Bronchial epithelial cell (primary cell): Measurements from ENCODE around the gene THRSP. TPM values are rescaled to one million over a fixed set of nuclear protein-coding genes. Genes with fewer than 3 reads are reported as not detected.

Experiments
- DNase-seq: peaks from one replicate; pipeline ENCODE4 v3.0.0-alpha.2; 2010; ENCODE audit warnings: low read depth
- FAIRE-seq: peaks from 2 replicates; lab custom pipeline; 2011; peaks lifted over from hg19 to GRCh38; lab: Jason Lieb, UNC
- H3K27me3 ChIP-seq: 2 replicates; pipeline ENCODE4 v1.5.1; 2011; ENCODE audit warnings: low read length; ENCODE audit not compliant: control insufficient read depth, insufficient read depth
- H3K36me3 ChIP-seq: 2 replicates; pipeline ENCODE4 v1.5.1; 2011; ENCODE audit warnings: low read length; ENCODE audit not compliant: control insufficient read depth, insufficient read depth
- H3K4me3 ChIP-seq: 2 replicates; pipeline ENCODE4 v1.5.1; 2011; ENCODE audit warnings: mild to moderate bottlenecking, low read depth, low read length, control low read depth
- total RNA-seq: library from RNA; depleted of rRNA; stranded (reverse); fragments of >200 nt; gene quantifications from 2 replicates; pipeline ENCODE4 v1.2.1, GENCODE V29; 2014
- TF ChIP-seq, protein P1 (sequence below): IDR thresholded peaks from 2 replicates; pipeline ENCODE4 v1.5.1; 2011; ENCODE audit warnings: mild to moderate bottlenecking, moderate library complexity, low read length, control low read depth, inconsistent platforms; ENCODE audit not compliant: insufficient read depth, severe bottlenecking

THRSP gene
- total RNA-seq, 1 donor from 2014 or later: not detected

DNA sequence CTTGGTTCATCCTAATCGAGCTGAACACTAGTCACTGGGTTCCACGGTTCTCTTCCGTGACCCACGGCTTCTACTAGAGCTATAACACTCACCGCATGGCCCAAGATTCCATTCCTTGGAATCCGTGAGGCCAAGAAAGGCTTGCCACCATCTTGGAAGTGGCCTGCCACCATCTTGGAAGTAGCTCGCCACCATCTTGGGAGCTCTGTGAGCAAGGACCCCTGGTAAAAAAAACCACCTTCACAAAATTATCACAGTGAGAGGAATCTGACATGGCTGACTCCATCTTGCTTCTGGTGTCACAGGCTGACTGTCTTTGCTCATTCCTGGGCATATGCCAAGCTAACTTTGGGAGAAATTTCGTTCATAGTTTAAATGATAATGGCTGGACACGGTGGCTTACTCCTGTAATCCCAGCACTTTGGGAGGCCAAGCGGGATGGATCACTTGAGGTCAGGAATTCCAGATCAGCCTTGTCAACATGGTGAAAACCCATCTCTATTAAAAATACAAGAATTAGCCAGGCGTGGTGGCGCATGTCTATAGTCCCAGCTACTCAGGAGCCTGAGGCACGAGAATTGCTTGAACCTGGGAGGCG, 21.7 kb upstream of the THRSP start:
- DNase-seq (no peak), FAIRE-seq (no peak)
- Histone ChIP-seq H3K27me3 (no peaks in the 10 kb centered on the region), H3K4me3 (no peak overlapping the region), H3K36me3 (no peaks in the 10 kb centered on the region)
- TF ChIP-seq, protein P1, sequence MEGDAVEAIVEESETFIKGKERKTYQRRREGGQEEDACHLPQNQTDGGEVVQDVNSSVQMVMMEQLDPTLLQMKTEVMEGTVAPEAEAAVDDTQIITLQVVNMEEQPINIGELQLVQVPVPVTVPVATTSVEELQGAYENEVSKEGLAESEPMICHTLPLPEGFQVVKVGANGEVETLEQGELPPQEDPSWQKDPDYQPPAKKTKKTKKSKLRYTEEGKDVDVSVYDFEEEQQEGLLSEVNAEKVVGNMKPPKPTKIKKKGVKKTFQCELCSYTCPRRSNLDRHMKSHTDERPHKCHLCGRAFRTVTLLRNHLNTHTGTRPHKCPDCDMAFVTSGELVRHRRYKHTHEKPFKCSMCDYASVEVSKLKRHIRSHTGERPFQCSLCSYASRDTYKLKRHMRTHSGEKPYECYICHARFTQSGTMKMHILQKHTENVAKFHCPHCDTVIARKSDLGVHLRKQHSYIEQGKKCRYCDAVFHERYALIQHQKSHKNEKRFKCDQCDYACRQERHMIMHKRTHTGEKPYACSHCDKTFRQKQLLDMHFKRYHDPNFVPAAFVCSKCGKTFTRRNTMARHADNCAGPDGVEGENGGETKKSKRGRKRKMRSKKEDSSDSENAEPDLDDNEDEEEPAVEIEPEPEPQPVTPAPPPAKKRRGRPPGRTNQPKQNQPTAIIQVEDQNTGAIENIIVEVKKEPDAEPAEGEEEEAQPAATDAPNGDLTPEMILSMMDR: no peak

DNA sequence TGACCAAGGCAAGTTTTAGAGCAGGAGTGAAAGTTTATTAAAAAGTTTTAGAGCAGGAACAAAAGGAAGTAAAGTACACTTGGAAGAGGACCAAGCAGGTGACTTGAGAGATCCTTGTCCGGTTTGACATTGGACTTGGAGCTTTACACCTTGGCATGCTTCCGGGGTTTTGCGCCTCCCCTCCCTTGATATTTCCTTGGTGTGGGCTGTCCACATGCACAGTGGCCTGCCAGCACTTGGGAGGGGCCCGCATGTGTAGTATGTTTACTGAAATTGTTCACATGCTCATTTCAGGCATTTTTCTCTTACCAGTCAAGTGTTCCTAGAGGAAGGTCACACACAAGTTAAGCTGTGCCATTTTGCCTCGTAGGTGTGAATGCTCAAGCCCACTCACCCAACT, 19.0 kb upstream of the THRSP start:
- DNase-seq (no peak), FAIRE-seq (no peak)
- H3K27me3 ChIP-seq: no peaks in the 10 kb centered on the region
- TF ChIP-seq, protein P1: no peak
- H3K36me3 ChIP-seq: no peaks in the 10 kb centered on the region
- H3K4me3 ChIP-seq: no peak overlapping the region

DNA sequence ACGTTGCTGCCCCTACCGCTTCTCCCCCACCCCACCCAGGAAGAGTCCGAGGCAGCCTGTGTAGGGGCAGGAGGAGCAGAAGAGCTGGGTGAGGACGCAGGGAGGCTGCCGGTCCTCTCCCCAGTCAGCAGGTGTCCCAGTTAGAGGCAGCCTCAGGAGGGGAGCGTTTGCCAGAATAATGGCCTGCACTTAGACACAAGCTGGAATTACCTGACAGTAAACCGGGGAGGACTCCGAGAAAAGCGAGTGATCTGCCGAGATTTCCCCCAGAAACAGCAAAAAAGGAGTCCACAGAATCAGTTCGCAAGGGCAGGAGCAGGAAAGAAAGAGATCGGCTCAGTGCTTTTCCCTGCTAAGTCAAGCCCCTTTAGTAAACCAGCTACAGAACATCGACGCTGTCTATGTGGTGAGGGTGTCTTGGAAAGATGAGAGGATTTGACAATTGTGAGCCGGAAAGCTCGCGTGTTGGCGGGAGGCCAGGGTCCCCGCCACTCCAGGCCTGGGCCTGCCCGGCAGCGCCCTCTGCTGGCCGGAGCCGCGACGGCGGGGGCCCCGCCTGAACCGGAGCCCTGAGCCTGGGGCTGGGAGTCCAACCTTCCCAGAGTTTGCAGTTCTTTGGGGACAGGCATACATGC, 17.7 kb upstream of the THRSP start:
- peak; percentile 29 for DNase-seq
- Histone ChIP-seq H3K36me3 (no peaks in the 10 kb centered on the region), H3K27me3 (no peaks in the 10 kb centered on the region), H3K4me3 (peak overlapping the region; percentile 19)
- FAIRE-seq: no peak
- TF ChIP-seq, protein P1: peak; percentile 100

DNA sequence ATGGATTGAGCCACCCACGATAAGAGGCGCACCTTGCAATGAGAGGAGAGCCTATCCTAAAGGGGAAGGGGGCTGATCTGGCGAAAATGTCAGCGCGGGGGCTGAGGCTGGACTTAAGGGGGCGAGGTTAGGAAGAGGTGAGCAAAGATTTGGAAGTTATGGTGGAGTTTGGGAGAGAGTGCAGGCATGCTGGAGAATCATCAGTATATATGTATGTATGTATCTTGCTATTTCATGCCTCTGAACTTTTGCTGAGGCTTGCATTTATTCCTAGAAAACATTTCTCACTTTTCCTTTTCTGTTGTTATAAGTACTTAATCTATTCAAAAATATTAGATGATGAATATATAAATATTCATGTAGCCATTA, 17.2 kb upstream of the THRSP start:
- no peak for FAIRE-seq
- DNase-seq: no peak
- Histone ChIP-seq H3K27me3 (no peaks in the 10 kb centered on the region), H3K4me3 (no peak overlapping the region), H3K36me3 (no peaks in the 10 kb centered on the region)
- TF ChIP-seq, protein P1: no peak

DNA sequence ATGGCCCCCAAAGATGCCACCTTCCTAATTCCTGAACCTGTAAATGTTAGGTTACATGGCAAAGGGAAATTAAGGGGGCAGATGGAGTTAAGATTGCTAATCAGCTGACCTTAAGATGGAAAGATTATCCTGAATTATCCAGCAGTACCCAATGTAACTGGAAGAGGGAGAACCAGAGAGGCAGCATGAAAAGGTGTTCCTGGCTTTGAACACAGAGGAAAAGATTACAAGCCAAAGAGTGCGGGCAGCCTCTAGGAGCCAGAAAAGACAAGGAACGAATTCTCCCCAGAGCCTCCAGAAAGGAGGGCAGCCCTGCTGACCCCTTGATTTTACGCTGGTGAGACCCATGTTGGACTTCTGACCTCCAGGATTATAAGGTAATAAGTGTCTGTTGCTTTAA, 15.1 kb upstream of the THRSP start:
- FAIRE-seq (no peak), DNase-seq (no peak)
- TF ChIP-seq, protein P1: no peak
- Histone ChIP-seq H3K4me3 (no peak overlapping the region), H3K27me3 (no peaks in the 10 kb centered on the region), H3K36me3 (no peaks in the 10 kb centered on the region)
